HUES6 (cell line): Measurements from ENCODE around the gene INTS1.

Experiments used
- H3K27ac ChIP-seq: 2 replicates; pipeline ENCODE4 v1.7.0; 2013; ENCODE audit warnings: low read depth, mild to moderate bottlenecking, low read length, inconsistent platforms
- H3K27me3 ChIP-seq: 2 replicates; pipeline ENCODE4 v1.6.1; 2013; ENCODE audit warnings: low read length; ENCODE audit not compliant: control insufficient read depth, insufficient read depth
- H3K36me3 ChIP-seq: 2 replicates; pipeline ENCODE4 v1.6.1; 2013; ENCODE audit warnings: low read length; ENCODE audit not compliant: control insufficient read depth, insufficient read depth
- H3K4me1 ChIP-seq: 2 replicates; pipeline ENCODE4 v1.6.1; 2013; ENCODE audit warnings: low read length; ENCODE audit not compliant: control insufficient read depth, insufficient read depth
- H3K4me3 ChIP-seq: 2 replicates; pipeline ENCODE4 v1.5.1; 2013; ENCODE audit warnings: low read depth, low read length
- H3K9ac ChIP-seq: one replicate; pipeline ENCODE4 v1.6.1; 2013; ENCODE audit warnings: mild to moderate bottlenecking, low read length
- H3K9me3 ChIP-seq: 2 replicates; pipeline ENCODE4 v1.6.1; 2013; ENCODE audit warnings: low read depth, low read length; ENCODE audit not compliant: control insufficient read depth, insufficient read depth

INTS1 gene

GRCh38 chr7:1442355-1443124 is 61.6 kb downstream of the INTS1 start:
- H3K4me3 ChIP-seq = no peak overlapping the region
- no peaks in the 10 kb centered on the region for H3K36me3 ChIP-seq
- H3K9ac ChIP-seq = no peak overlapping the region
- no peaks in the 10 kb centered on the region for H3K27me3 ChIP-seq
- no peaks in the 10 kb centered on the region for H3K9me3 ChIP-seq
- no peaks in the 10 kb centered on the region for H3K4me1 ChIP-seq
- no peak overlapping the region for H3K27ac ChIP-seq

- Histone ChIP-seq H3K9ac (no peak overlapping the region), H3K27ac (no peak overlapping the region)
These were observed 62.4 kb downstream of the INTS1 start for GRCh38 chr7:1441615-1442354.

GRCh38 chr7:1440620-1441019 is 63.6 kb downstream of the INTS1 start:
- no peaks in the 10 kb centered on the region for H3K36me3 ChIP-seq

More at GRCh38 chr7:1441615-1442354, 62.4 kb downstream of the INTS1 start:
- no peaks in the 10 kb centered on the region for H3K36me3 ChIP-seq
- H3K27me3 ChIP-seq = no peaks in the 10 kb centered on the region
- no peaks in the 10 kb centered on the region for H3K4me1 ChIP-seq
- H3K4me3 ChIP-seq = no peak overlapping the region
- no peaks in the 10 kb centered on the region for H3K9me3 ChIP-seq

GRCh38 chr7:1439373-1440363 is 64.5 kb downstream of the INTS1 start:
- Histone ChIP-seq H3K4me1 (no peaks in the 10 kb centered on the region), H3K27me3 (no peaks in the 10 kb centered on the region), H3K27ac (no peak overlapping the region)

More at GRCh38 chr7:1440620-1441019, 63.6 kb downstream of the INTS1 start:
- Histone ChIP-seq H3K9me3 (no peaks in the 10 kb centered on the region), H3K4me3 (no peak overlapping the region), H3K27ac (no peak overlapping the region), H3K9ac (no peak overlapping the region), H3K4me1 (no peaks in the 10 kb centered on the region), H3K27me3 (no peaks in the 10 kb centered on the region)

GRCh38 chr7:1438821-1439220 is 65.4 kb downstream of the INTS1 start:
- Histone ChIP-seq H3K36me3 (no peaks in the 10 kb centered on the region), H3K9me3 (no peaks in the 10 kb centered on the region), H3K4me1 (no peaks in the 10 kb centered on the region), H3K27ac (no peak overlapping the region), H3K9ac (no peak overlapping the region), H3K27me3 (no peaks in the 10 kb centered on the region), H3K4me3 (no peak overlapping the region)

More at GRCh38 chr7:1439373-1440363, 64.5 kb downstream of the INTS1 start:
- no peaks in the 10 kb centered on the region for H3K9me3 ChIP-seq
- no peak overlapping the region for H3K9ac ChIP-seq
- H3K4me3 ChIP-seq = no peak overlapping the region
- H3K36me3 ChIP-seq = no peaks in the 10 kb centered on the region

- H3K4me1 ChIP-seq = no peaks in the 10 kb centered on the region
- H3K4me3 ChIP-seq = no peak overlapping the region
- no peak overlapping the region for H3K27ac ChIP-seq
- no peak overlapping the region for H3K9ac ChIP-seq
- no peaks in the 10 kb centered on the region for H3K36me3 ChIP-seq
- H3K27me3 ChIP-seq = no peaks in the 10 kb centered on the region
- no peaks in the 10 kb centered on the region for H3K9me3 ChIP-seq
These were observed 66.0 kb downstream of the INTS1 start for GRCh38 chr7:1438208-1438607.

GRCh38 chr7:1437155-1437880 is 66.9 kb downstream of the INTS1 start:
- H3K36me3 ChIP-seq = no peaks in the 10 kb centered on the region
- no peaks in the 10 kb centered on the region for H3K27me3 ChIP-seq
- H3K9me3 ChIP-seq = no peaks in the 10 kb centered on the region
- no peaks in the 10 kb centered on the region for H3K4me1 ChIP-seq
- no peak overlapping the region for H3K4me3 ChIP-seq
- no peak overlapping the region for H3K27ac ChIP-seq
- H3K9ac ChIP-seq = no peak overlapping the region

GRCh38 chr7:1436608-1437007 is 67.6 kb downstream of the INTS1 start:
- Histone ChIP-seq H3K4me3 (no peak overlapping the region), H3K36me3 (no peaks in the 10 kb centered on the region), H3K9ac (no peak overlapping the region), H3K27ac (no peak overlapping the region), H3K27me3 (no peaks in the 10 kb centered on the region), H3K9me3 (no peaks in the 10 kb centered on the region), H3K4me1 (no peaks in the 10 kb centered on the region)

GRCh38 chr7:1434891-1435670 is 69.1 kb downstream of the INTS1 start:
- Histone ChIP-seq H3K4me3 (no peak overlapping the region), H3K4me1 (no peaks in the 10 kb centered on the region), H3K36me3 (no peaks in the 10 kb centered on the region), H3K9me3 (no peaks in the 10 kb centered on the region), H3K27ac (no peak overlapping the region), H3K9ac (no peak overlapping the region), H3K27me3 (no peaks in the 10 kb centered on the region)
